ENCODE data around the gene ADH1B. TPM values are rescaled to one million over a fixed set of nuclear protein-coding genes. Genes with fewer than 3 reads are reported as not detected.
"Not testable (repeated sequence)": the region's sequence is repeated elsewhere in the genome, so short reads cannot be mapped to it uniquely, and the experiment has no call there.

Gene ADH1B
- total RNA-seq, result 175 TPM

- no peak for DNase-seq
Observed at GRCh38 chr4:99321241-99322191, at the start of gene ADH1B. TSS of gene ADH1B (minus strand) at chr4:99321401. CDS start at chr4:99321331, 70 bp downstream.

GRCh38 chr4:99367817-99368216, 46.6 kb upstream of the ADH1B start:
- not testable (repeated sequence) for DNase-seq

- no peak for DNase-seq
Observed at GRCh38 chr4:99366491-99366890, 45.3 kb upstream of the ADH1B start.

GRCh38 chr4:99362768-99363167, 41.6 kb upstream of the ADH1B start:
- no peak for DNase-seq

- no peak for DNase-seq
Observed at GRCh38 chr4:99361899-99362275, 40.7 kb upstream of the ADH1B start.

- DNase-seq, result no peak
Observed at GRCh38 chr4:99361268-99361898, 40.2 kb upstream of the ADH1B start.

- DNase-seq, result no peak
Observed at GRCh38 chr4:99359480-99360204, 38.4 kb upstream of the ADH1B start.

GRCh38 chr4:99357948-99358347, 36.7 kb upstream of the ADH1B start:
- no peak for DNase-seq

GRCh38 chr4:99356992-99357391, 35.8 kb upstream of the ADH1B start:
- no peak for DNase-seq

- not testable (repeated sequence) for DNase-seq
Observed at GRCh38 chr4:99356149-99356548, 34.9 kb upstream of the ADH1B start.

- DNase-seq, result peak; percentile 20
Observed at GRCh38 chr4:99352602-99353537, 31.7 kb upstream of the ADH1B start, which contains the start of gene ADH1C. TSS of gene ADH1C (minus strand) at chr4:99352746. CDS start at chr4:99352675, 71 bp downstream.

GRCh38 chr4:99351487-99351886, 30.3 kb upstream of the ADH1B start:
- DNase-seq, result no peak

- no peak for DNase-seq
Observed at GRCh38 chr4:99349338-99349737, 28.1 kb upstream of the ADH1B start.

GRCh38 chr4:99342624-99343023, 21.4 kb upstream of the ADH1B start:
- not testable (repeated sequence) for DNase-seq

GRCh38 chr4:99341426-99341825, 20.2 kb upstream of the ADH1B start:
- no peak for DNase-seq

GRCh38 chr4:99339172-99339571, 18.0 kb upstream of the ADH1B start:
- no peak for DNase-seq

- no peak for DNase-seq
Observed at GRCh38 chr4:99336553-99336952, 15.4 kb upstream of the ADH1B start.

GRCh38 chr4:99334880-99335279, 13.7 kb upstream of the ADH1B start:
- no peak for DNase-seq

GRCh38 chr4:99330648-99331047, 9.4 kb upstream of the ADH1B start:
- no peak for DNase-seq

GRCh38 chr4:99329876-99330275, 8.7 kb upstream of the ADH1B start:
- no peak for DNase-seq

GRCh38 chr4:99324979-99325378, 3.8 kb upstream of the ADH1B start:
- peak; percentile 91 for DNase-seq

GRCh38 chr4:99324361-99324760, 3.2 kb upstream of the ADH1B start:
- no peak for DNase-seq
